Caco-2 (cell line): Measurements from ENCODE around the gene UBE2N. TPM values are rescaled to one million over a fixed set of nuclear protein-coding genes. Genes with fewer than 3 reads are reported as not detected.

ENCODE experiments used
- BruUV-seq: library from RNA; stranded (reverse); fragments of 400-500 nt; replicated peaks from 2 replicates; lab custom pipeline; 2021; lab: Mats Ljungman, UMichigan
- CTCF ChIA-PET: fragments of 300-600 bp; sonication (Branson Sonifier 250); formaldehyde crosslinking; loops from one replicate; lab custom pipeline; 2022; ENCODE audit warnings: antibody characterized with exemption; lab: Charles Lee
- POLR2A ChIA-PET: fragments of 300-600 bp; sonication (Branson Sonifier 250); formaldehyde crosslinking; loops from one replicate; lab custom pipeline; 2022; ENCODE audit warnings: antibody characterized with exemption; lab: Charles Lee
- DNase-seq, 2 experiments: peaks; one replicate each; pipeline versions ENCODE4 v3.0.0 to v3.0.0-alpha.2; 2020 to 2022
- H3K27me3 ChIP-seq: replicated peaks from 2 replicates; pipeline ENCODE4 v1.6.0; 2011; ENCODE audit warnings: low read length; ENCODE audit not compliant: control insufficient read depth, insufficient read depth
- H3K36me3 ChIP-seq: 2 replicates; pipeline ENCODE4 v1.5.1; 2011; ENCODE audit warnings: low read length; ENCODE audit not compliant: control insufficient read depth, insufficient read depth
- H3K4me1 ChIP-seq: fragments of 250-450 bp; sonication (Bioruptor Pico); 2 replicates; pipeline ENCODE4 v1.5.1; 2020; ENCODE audit warnings: mild to moderate bottlenecking
- H3K4me3 ChIP-seq: 2 replicates; pipeline ENCODE4 v1.5.1; 2011; ENCODE audit warnings: low read depth, mild to moderate bottlenecking, control low read depth, low read length
- H3K9me3 ChIP-seq: fragments of 250-450 bp; sonication (Bioruptor Pico); 2 replicates; pipeline ENCODE4 v1.5.1; 2020; ENCODE audit warnings: mild to moderate bottlenecking, moderate library complexity
- H3K27ac Mint-ChIP-seq: one replicate; pipeline ENCODE4 v1.8.0; 2022; ENCODE audit warnings: mixed read lengths; ENCODE audit not compliant: unreplicated experiment
- H3K27me3 Mint-ChIP-seq: one replicate; pipeline ENCODE4 v1.8.0; 2022; ENCODE audit warnings: mixed read lengths; ENCODE audit not compliant: insufficient read depth, unreplicated experiment
- H3K36me3 Mint-ChIP-seq: one replicate; pipeline ENCODE4 v1.8.0; 2022; ENCODE audit warnings: mild to moderate bottlenecking, mixed read lengths; ENCODE audit not compliant: insufficient read depth, unreplicated experiment
- H3K4me1 Mint-ChIP-seq: one replicate; pipeline ENCODE4 v1.8.0; 2022; ENCODE audit warnings: low read depth, mixed read lengths; ENCODE audit not compliant: unreplicated experiment
- H3K4me3 Mint-ChIP-seq: one replicate; pipeline ENCODE4 v1.8.0; 2022; ENCODE audit warnings: mild to moderate bottlenecking, moderate library complexity, mixed read lengths; ENCODE audit not compliant: unreplicated experiment
- H3K9me3 Mint-ChIP-seq: one replicate; pipeline ENCODE4 v1.8.0; 2022; ENCODE audit warnings: mixed read lengths; ENCODE audit not compliant: unreplicated experiment
- intact Hi-C: fragments of 100-400 bp; cut with micrococcal nuclease; formaldehyde crosslinking; loops from one replicate; pipeline ENCODE4 v1.10.0; 2022; ENCODE audit not compliant: unreplicated experiment
- total RNA-seq: library from RNA; stranded (reverse); gene quantifications from 2 replicates; pipeline ENCODE4 v1.2.3, GENCODE V29; 2022
- TF ChIP-seq, protein P1 (sequence below), 2 experiments: fragments of 200-600 bp in 1 of 2; IDR thresholded peaks; 1 replicate in 1 of 2; 2 replicates in 1 of 2; pipeline versions ENCODE4 v1.5.1 to v1.8.0; 2011 to 2022; ENCODE audit warnings: antibody characterized with exemption in 1 of 2, control low read depth in 1 of 2, inconsistent platforms in 1 of 2, low read depth in 1 of 2, low read length in 1 of 2, mild to moderate bottlenecking in 1 of 2, moderate library complexity in 1 of 2; ENCODE audit not compliant: insufficient read depth in 1 of 2, severe bottlenecking in 1 of 2, unreplicated experiment in 1 of 2

UBE2N gene
- total RNA-seq, 1 experiment from 2014 or later, result 153 TPM

DNA sequence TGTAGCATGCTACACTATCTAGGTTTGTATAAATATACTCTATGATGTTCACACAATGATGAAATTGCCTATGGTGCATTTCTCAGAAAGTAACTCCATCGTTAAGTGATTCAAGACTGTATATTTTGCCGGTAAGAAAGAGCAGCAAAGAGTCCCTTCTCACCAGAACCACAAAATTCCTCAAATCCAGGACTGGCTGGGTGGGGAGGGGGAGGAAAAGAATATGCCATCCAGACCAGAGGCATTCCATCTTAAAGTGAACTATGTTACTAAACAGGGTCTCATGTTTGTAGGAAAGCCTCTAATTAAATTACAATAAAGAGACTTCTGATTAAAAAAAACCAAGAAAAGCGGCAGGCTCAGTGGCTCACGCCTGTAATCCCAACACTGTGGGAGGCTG lies 11.5 kb downstream of the UBE2N start:
- TF ChIP-seq, protein P1, sequence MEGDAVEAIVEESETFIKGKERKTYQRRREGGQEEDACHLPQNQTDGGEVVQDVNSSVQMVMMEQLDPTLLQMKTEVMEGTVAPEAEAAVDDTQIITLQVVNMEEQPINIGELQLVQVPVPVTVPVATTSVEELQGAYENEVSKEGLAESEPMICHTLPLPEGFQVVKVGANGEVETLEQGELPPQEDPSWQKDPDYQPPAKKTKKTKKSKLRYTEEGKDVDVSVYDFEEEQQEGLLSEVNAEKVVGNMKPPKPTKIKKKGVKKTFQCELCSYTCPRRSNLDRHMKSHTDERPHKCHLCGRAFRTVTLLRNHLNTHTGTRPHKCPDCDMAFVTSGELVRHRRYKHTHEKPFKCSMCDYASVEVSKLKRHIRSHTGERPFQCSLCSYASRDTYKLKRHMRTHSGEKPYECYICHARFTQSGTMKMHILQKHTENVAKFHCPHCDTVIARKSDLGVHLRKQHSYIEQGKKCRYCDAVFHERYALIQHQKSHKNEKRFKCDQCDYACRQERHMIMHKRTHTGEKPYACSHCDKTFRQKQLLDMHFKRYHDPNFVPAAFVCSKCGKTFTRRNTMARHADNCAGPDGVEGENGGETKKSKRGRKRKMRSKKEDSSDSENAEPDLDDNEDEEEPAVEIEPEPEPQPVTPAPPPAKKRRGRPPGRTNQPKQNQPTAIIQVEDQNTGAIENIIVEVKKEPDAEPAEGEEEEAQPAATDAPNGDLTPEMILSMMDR (IDR thresholded peaks at IDR 0.05; ENCODE audit: insufficient read depth in 1 of 2, low read depth in 1 of 2, low read length in 1 of 2, severe bottlenecking in 1 of 2, unreplicated experiment in 1 of 2), result no peak
- no peak overlapping the region for H3K4me3 Mint-ChIP-seq
- CTCF ChIA-PET, result no interaction called here
- Histone ChIP-seq H3K4me3 (no peak overlapping the region), H3K36me3 (no peaks in the 10 kb centered on the region), H3K9me3 (no peaks in the 10 kb centered on the region), H3K4me1 (peaks cover 6% of the 10 kb centered on the region; the same call in 1 of the 2 replicates), H3K27me3 (no peaks in the 10 kb centered on the region)
- H3K4me1 Mint-ChIP-seq, result peaks cover 30% of the 10 kb centered on the region
- no peaks in the 10 kb centered on the region for H3K27me3 Mint-ChIP-seq
- H3K27ac Mint-ChIP-seq, result no peak overlapping the region
- DNase-seq, result no peak
- intact Hi-C loops, result no loop called here
- no peaks in the 10 kb centered on the region for H3K9me3 Mint-ChIP-seq
- BruUV-seq, result no TSS peak
- POLR2A ChIA-PET, result no interaction called here
- H3K36me3 Mint-ChIP-seq, result peaks cover 16% of the 10 kb centered on the region

DNA sequence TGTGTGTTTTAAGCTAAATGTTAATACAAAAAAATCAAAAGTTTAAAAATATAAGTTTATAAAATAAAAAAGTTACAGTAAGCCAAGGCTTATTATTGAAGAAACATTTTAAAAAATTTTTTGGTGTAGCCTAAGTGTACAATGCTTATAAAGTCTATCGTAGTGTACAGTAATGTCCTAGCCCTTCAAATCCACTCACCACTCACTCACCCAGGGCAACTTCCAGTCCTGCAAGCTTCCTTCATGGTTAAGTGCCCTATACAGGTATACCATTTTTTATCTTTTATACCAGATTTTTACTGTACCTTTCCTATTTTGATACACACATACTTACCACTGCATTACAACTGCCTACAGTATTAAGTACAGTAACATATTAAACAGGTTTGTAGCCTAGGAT lies 11.9 kb downstream of the UBE2N start:
- H3K9me3 Mint-ChIP-seq, result no peaks in the 10 kb centered on the region
- DNase-seq, result no peak
- Histone ChIP-seq H3K27me3 (no peaks in the 10 kb centered on the region), H3K9me3 (no peaks in the 10 kb centered on the region), H3K36me3 (no peaks in the 10 kb centered on the region), H3K4me3 (no peak overlapping the region), H3K4me1 (peaks cover 6% of the 10 kb centered on the region; the same call in 1 of the 2 replicates)
- H3K4me1 Mint-ChIP-seq, result peaks cover 30% of the 10 kb centered on the region
- POLR2A ChIA-PET, result no interaction called here
- TF ChIP-seq, protein P1 (IDR thresholded peaks at IDR 0.05; ENCODE audit: insufficient read depth in 1 of 2, low read depth in 1 of 2, low read length in 1 of 2, severe bottlenecking in 1 of 2, unreplicated experiment in 1 of 2), result no peak
- H3K36me3 Mint-ChIP-seq, result peaks cover 16% of the 10 kb centered on the region
- intact Hi-C loops, result no loop called here
- H3K4me3 Mint-ChIP-seq, result no peak overlapping the region
- no TSS peak for BruUV-seq
- H3K27me3 Mint-ChIP-seq, result no peaks in the 10 kb centered on the region
- CTCF ChIA-PET, result interaction anchor here (0.7 to 1.0 kb wide), 3 partner anchors 10 to 672 kb away, joined by 3 to 6 read pairs (median 4); no protein-coding TSS in a partner anchor
- H3K27ac Mint-ChIP-seq, result no peak overlapping the region

DNA sequence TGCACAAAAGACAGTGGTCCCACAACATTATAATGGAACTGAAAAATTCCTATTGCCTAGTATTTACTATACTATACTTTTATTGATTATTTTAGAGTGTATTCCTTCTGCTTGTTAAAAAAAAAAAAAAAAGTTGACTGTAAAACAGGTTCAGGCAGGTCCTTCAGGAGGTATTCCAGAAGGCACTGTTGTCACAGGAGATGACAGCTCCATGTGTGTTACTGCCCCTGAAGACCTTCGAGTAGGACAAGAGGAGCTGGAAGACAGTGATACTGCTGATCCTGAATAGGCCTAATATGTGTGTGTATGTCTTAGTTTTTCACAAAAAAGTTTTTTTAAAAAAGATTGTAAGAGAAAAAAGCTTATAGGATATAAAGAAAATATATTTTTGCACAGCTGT lies 12.3 kb downstream of the UBE2N start:
- H3K9me3 Mint-ChIP-seq, result no peaks in the 10 kb centered on the region
- Histone ChIP-seq H3K9me3 (no peaks in the 10 kb centered on the region), H3K27me3 (no peaks in the 10 kb centered on the region), H3K4me1 (peaks cover 6% of the 10 kb centered on the region; the same call in 1 of the 2 replicates), H3K4me3 (no peak overlapping the region), H3K36me3 (no peaks in the 10 kb centered on the region)
- H3K27ac Mint-ChIP-seq, result no peak overlapping the region
- CTCF ChIA-PET, result interaction anchor here (0.7 to 1.0 kb wide), 3 partner anchors 10 to 673 kb away, joined by 3 to 6 read pairs (median 4); no protein-coding TSS in a partner anchor
- H3K36me3 Mint-ChIP-seq, result peaks cover 16% of the 10 kb centered on the region
- H3K27me3 Mint-ChIP-seq, result no peaks in the 10 kb centered on the region
- TF ChIP-seq, protein P1 (IDR thresholded peaks at IDR 0.05; ENCODE audit: insufficient read depth in 1 of 2, low read depth in 1 of 2, low read length in 1 of 2, severe bottlenecking in 1 of 2, unreplicated experiment in 1 of 2), result no peak
- BruUV-seq, result no TSS peak
- DNase-seq, result no peak
- POLR2A ChIA-PET, result no interaction called here
- H3K4me3 Mint-ChIP-seq, result no peak overlapping the region
- peaks cover 30% of the 10 kb centered on the region for H3K4me1 Mint-ChIP-seq
- intact Hi-C loops, result no loop called here
